Measurements from ENCODE around the gene SGCD. TPM values are rescaled to one million over a fixed set of nuclear protein-coding genes. Genes with fewer than 3 reads are reported as not detected.

The SGCD gene
- total and polyA plus RNA-seq, 4 donors = 7.8 to 32.5 (median 24.9) TPM

- no peak overlapping the region for H3K4me3 ChIP-seq (ENCODE audit: low read depth, low read length)
- no peak overlapping the region for H3K27ac ChIP-seq (ENCODE audit: low read depth, low read length)
- no peak for DNase-seq (ENCODE audit: low read depth in 4 of 6, low spot score in 6 of 6)
- H3K4me1 ChIP-seq (ENCODE audit: control insufficient read depth, insufficient read depth, low read length) = no peaks in the 10 kb centered on the region
- no peaks in the 10 kb centered on the region for H3K9me3 ChIP-seq (ENCODE audit: control insufficient read depth, insufficient read depth, low read length)
- no peaks in the 10 kb centered on the region for H3K27me3 ChIP-seq (ENCODE audit: control insufficient read depth, insufficient read depth, low read length)
- H3K36me3 ChIP-seq (ENCODE audit: control insufficient read depth, insufficient read depth, low read length) = no peaks in the 10 kb centered on the region
- no CpG with 5 or more reads among the region's 2 CpGs for WGBS (ENCODE audit: insufficient coverage)
Measured at GRCh38 chr5:156691572-156691971, 364.6 kb downstream of the SGCD start.

- no peaks in the 10 kb centered on the region for H3K9me3 ChIP-seq (ENCODE audit: control insufficient read depth, insufficient read depth, low read length)
Measured at GRCh38 chr5:156693113-156693512, 366.1 kb downstream of the SGCD start.

GRCh38 chr5:156694598-156694997 lies 367.6 kb downstream of the SGCD start:
- DNase-seq (ENCODE audit: low read depth in 4 of 6, low spot score in 6 of 6) = peak in 2 of 6 donors; percentile 59 to 68
- WGBS (ENCODE audit: insufficient coverage) = no CpG with 5 or more reads among the region's 2 CpGs
- Histone ChIP-seq H3K36me3 (ENCODE audit: control insufficient read depth, insufficient read depth, low read length) (no peaks in the 10 kb centered on the region), H3K4me1 (ENCODE audit: control insufficient read depth, insufficient read depth, low read length) (no peaks in the 10 kb centered on the region), H3K27me3 (ENCODE audit: control insufficient read depth, insufficient read depth, low read length) (no peaks in the 10 kb centered on the region), H3K27ac (ENCODE audit: low read depth, low read length) (no peak overlapping the region), H3K4me3 (ENCODE audit: low read depth, low read length) (no peak overlapping the region), H3K9me3 (ENCODE audit: control insufficient read depth, insufficient read depth, low read length) (no peaks in the 10 kb centered on the region)

More at GRCh38 chr5:156693113-156693512, 366.1 kb downstream of the SGCD start:
- Histone ChIP-seq H3K27me3 (ENCODE audit: control insufficient read depth, insufficient read depth, low read length) (no peaks in the 10 kb centered on the region), H3K4me3 (ENCODE audit: low read depth, low read length) (no peak overlapping the region), H3K4me1 (ENCODE audit: control insufficient read depth, insufficient read depth, low read length) (no peaks in the 10 kb centered on the region), H3K36me3 (ENCODE audit: control insufficient read depth, insufficient read depth, low read length) (no peaks in the 10 kb centered on the region), H3K27ac (ENCODE audit: low read depth, low read length) (no peak overlapping the region)
- no peak for DNase-seq (ENCODE audit: low read depth in 4 of 6, low spot score in 6 of 6)
- no CpG with 5 or more reads among the region's 1 CpG for WGBS (ENCODE audit: insufficient coverage)

- no peak overlapping the region for H3K27ac ChIP-seq (ENCODE audit: low read depth, low read length)
- H3K4me1 ChIP-seq (ENCODE audit: control insufficient read depth, insufficient read depth, low read length) = no peaks in the 10 kb centered on the region
- no peaks in the 10 kb centered on the region for H3K36me3 ChIP-seq (ENCODE audit: control insufficient read depth, insufficient read depth, low read length)
- DNase-seq (ENCODE audit: low read depth in 4 of 6, low spot score in 6 of 6) = no peak
- H3K4me3 ChIP-seq (ENCODE audit: low read depth, low read length) = no peak overlapping the region
- no peaks in the 10 kb centered on the region for H3K27me3 ChIP-seq (ENCODE audit: control insufficient read depth, insufficient read depth, low read length)
- no peaks in the 10 kb centered on the region for H3K9me3 ChIP-seq (ENCODE audit: control insufficient read depth, insufficient read depth, low read length)
- WGBS (ENCODE audit: insufficient coverage) = no CpG with 5 or more reads among the region's 2 CpGs
Measured at GRCh38 chr5:156695774-156696173, 368.8 kb downstream of the SGCD start.

- Histone ChIP-seq H3K9me3 (ENCODE audit: control insufficient read depth, insufficient read depth, low read length) (no peaks in the 10 kb centered on the region), H3K27ac (ENCODE audit: low read depth, low read length) (no peak overlapping the region), H3K4me1 (ENCODE audit: control insufficient read depth, insufficient read depth, low read length) (no peaks in the 10 kb centered on the region), H3K4me3 (ENCODE audit: low read depth, low read length) (no peak overlapping the region), H3K27me3 (ENCODE audit: control insufficient read depth, insufficient read depth, low read length) (no peaks in the 10 kb centered on the region), H3K36me3 (ENCODE audit: control insufficient read depth, insufficient read depth, low read length) (no peaks in the 10 kb centered on the region)
- peak in 1 of 6 donors; percentile 44 for DNase-seq (ENCODE audit: low read depth in 4 of 6, low spot score in 6 of 6)
- 62% methylated on average over 3 of the region's 3 CpGs for WGBS (ENCODE audit: insufficient coverage)
Measured at GRCh38 chr5:156698323-156698722, 371.4 kb downstream of the SGCD start.

GRCh38 chr5:156699147-156699546 lies 372.2 kb downstream of the SGCD start:
- H3K4me1 ChIP-seq (ENCODE audit: control insufficient read depth, insufficient read depth, low read length) = no peaks in the 10 kb centered on the region
- H3K9me3 ChIP-seq (ENCODE audit: control insufficient read depth, insufficient read depth, low read length) = no peaks in the 10 kb centered on the region
- no peak for DNase-seq (ENCODE audit: low read depth in 4 of 6, low spot score in 6 of 6)
- no peaks in the 10 kb centered on the region for H3K27me3 ChIP-seq (ENCODE audit: control insufficient read depth, insufficient read depth, low read length)
- no peak overlapping the region for H3K4me3 ChIP-seq (ENCODE audit: low read depth, low read length)
- WGBS (ENCODE audit: insufficient coverage) = no CpG with 5 or more reads among the region's 1 CpG
- no peaks in the 10 kb centered on the region for H3K36me3 ChIP-seq (ENCODE audit: control insufficient read depth, insufficient read depth, low read length)
- H3K27ac ChIP-seq (ENCODE audit: low read depth, low read length) = no peak overlapping the region

GRCh38 chr5:156704139-156704538 lies 377.2 kb downstream of the SGCD start:
- Histone ChIP-seq H3K9me3 (ENCODE audit: control insufficient read depth, insufficient read depth, low read length) (no peaks in the 10 kb centered on the region), H3K4me1 (ENCODE audit: control insufficient read depth, insufficient read depth, low read length) (no peaks in the 10 kb centered on the region), H3K27me3 (ENCODE audit: control insufficient read depth, insufficient read depth, low read length) (no peaks in the 10 kb centered on the region), H3K36me3 (ENCODE audit: control insufficient read depth, insufficient read depth, low read length) (no peaks in the 10 kb centered on the region), H3K4me3 (ENCODE audit: low read depth, low read length) (no peak overlapping the region), H3K27ac (ENCODE audit: low read depth, low read length) (no peak overlapping the region)
- WGBS (ENCODE audit: insufficient coverage) = 100% methylated on average over 2 of the region's 3 CpGs
- DNase-seq (ENCODE audit: low read depth in 4 of 6, low spot score in 6 of 6) = no peak

- H3K27me3 ChIP-seq (ENCODE audit: control insufficient read depth, insufficient read depth, low read length) = no peaks in the 10 kb centered on the region
- no peaks in the 10 kb centered on the region for H3K36me3 ChIP-seq (ENCODE audit: control insufficient read depth, insufficient read depth, low read length)
- H3K27ac ChIP-seq (ENCODE audit: low read depth, low read length) = no peak overlapping the region
Measured at GRCh38 chr5:156706631-156707030, 379.7 kb downstream of the SGCD start.

GRCh38 chr5:156707750-156708149 lies 380.8 kb downstream of the SGCD start:
- Histone ChIP-seq H3K27ac (ENCODE audit: low read depth, low read length) (no peak overlapping the region), H3K36me3 (ENCODE audit: control insufficient read depth, insufficient read depth, low read length) (no peaks in the 10 kb centered on the region), H3K4me1 (ENCODE audit: control insufficient read depth, insufficient read depth, low read length) (no peaks in the 10 kb centered on the region), H3K4me3 (ENCODE audit: low read depth, low read length) (no peak overlapping the region), H3K9me3 (ENCODE audit: control insufficient read depth, insufficient read depth, low read length) (no peaks in the 10 kb centered on the region), H3K27me3 (ENCODE audit: control insufficient read depth, insufficient read depth, low read length) (no peaks in the 10 kb centered on the region)
- DNase-seq (ENCODE audit: low read depth in 4 of 6, low spot score in 6 of 6) = no peak
- WGBS (ENCODE audit: insufficient coverage) = 86% methylated on average over 1 of the region's 2 CpGs

More at GRCh38 chr5:156706631-156707030, 379.7 kb downstream of the SGCD start:
- Histone ChIP-seq H3K4me1 (ENCODE audit: control insufficient read depth, insufficient read depth, low read length) (no peaks in the 10 kb centered on the region), H3K4me3 (ENCODE audit: low read depth, low read length) (no peak overlapping the region), H3K9me3 (ENCODE audit: control insufficient read depth, insufficient read depth, low read length) (no peaks in the 10 kb centered on the region)
- DNase-seq (ENCODE audit: low read depth in 4 of 6, low spot score in 6 of 6) = no peak

GRCh38 chr5:156715287-156715686 lies 388.3 kb downstream of the SGCD start:
- Histone ChIP-seq H3K27me3 (ENCODE audit: control insufficient read depth, insufficient read depth, low read length) (no peaks in the 10 kb centered on the region), H3K4me3 (ENCODE audit: low read depth, low read length) (no peak overlapping the region), H3K4me1 (ENCODE audit: control insufficient read depth, insufficient read depth, low read length) (no peaks in the 10 kb centered on the region), H3K9me3 (ENCODE audit: control insufficient read depth, insufficient read depth, low read length) (no peaks in the 10 kb centered on the region), H3K36me3 (ENCODE audit: control insufficient read depth, insufficient read depth, low read length) (no peaks in the 10 kb centered on the region), H3K27ac (ENCODE audit: low read depth, low read length) (no peak overlapping the region)
- DNase-seq (ENCODE audit: low read depth in 4 of 6, low spot score in 6 of 6) = no peak
- WGBS (ENCODE audit: insufficient coverage) = 60% methylated on average over 1 of the region's 2 CpGs
